ENCODE results near the gene XRCC5. TPM values are rescaled to one million over a fixed set of nuclear protein-coding genes. Genes with fewer than 3 reads are reported as not detected.

Gene XRCC5
- total RNA-seq, 4 donors from 2014 or later: 113 to 149 (median 137) TPM

DNA sequence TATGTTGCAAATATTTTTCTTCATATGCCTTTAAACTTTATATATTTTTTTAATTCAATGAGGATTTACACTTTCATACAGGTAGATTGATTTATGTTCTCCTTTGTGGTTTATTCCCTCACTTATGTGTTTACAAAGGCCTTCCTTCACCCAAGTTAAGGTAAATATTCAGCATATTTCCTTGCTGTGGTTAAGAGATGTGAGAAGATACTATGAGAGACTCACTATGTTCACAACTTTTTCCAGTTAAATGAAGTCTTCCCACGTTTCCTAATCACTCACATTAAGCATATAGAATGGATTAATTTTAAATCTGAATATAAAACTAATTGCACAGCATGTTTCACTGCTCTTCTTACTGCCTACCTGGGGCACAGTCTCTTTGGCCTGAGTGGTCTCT, 28.1 kb upstream of the XRCC5 start:
- H3K27ac ChIP-seq (replicated peaks in 1 of 4): peak overlapping the region; percentile 38 to 65 (median 58)
- peaks cover 0 to 3% (median 0%) of the 10 kb centered on the region in 4 donors for H3K36me3 ChIP-seq
- DNase-seq (ENCODE audit: extremely low spot score): no peak
- WGBS: 28% methylated on average over 1 of the region's 1 CpG
- intact Hi-C loops (cut with DNase I): no loop called here
- peaks cover 11 to 23% (median 20%) of the 10 kb centered on the region in 4 donors for H3K4me1 ChIP-seq
- no peaks in the 10 kb centered on the region for H3K27me3 ChIP-seq
- peaks cover 0 to 3% (median 0%) of the 10 kb centered on the region in 4 donors for H3K9me3 ChIP-seq
- TF ChIP-seq, protein P1, sequence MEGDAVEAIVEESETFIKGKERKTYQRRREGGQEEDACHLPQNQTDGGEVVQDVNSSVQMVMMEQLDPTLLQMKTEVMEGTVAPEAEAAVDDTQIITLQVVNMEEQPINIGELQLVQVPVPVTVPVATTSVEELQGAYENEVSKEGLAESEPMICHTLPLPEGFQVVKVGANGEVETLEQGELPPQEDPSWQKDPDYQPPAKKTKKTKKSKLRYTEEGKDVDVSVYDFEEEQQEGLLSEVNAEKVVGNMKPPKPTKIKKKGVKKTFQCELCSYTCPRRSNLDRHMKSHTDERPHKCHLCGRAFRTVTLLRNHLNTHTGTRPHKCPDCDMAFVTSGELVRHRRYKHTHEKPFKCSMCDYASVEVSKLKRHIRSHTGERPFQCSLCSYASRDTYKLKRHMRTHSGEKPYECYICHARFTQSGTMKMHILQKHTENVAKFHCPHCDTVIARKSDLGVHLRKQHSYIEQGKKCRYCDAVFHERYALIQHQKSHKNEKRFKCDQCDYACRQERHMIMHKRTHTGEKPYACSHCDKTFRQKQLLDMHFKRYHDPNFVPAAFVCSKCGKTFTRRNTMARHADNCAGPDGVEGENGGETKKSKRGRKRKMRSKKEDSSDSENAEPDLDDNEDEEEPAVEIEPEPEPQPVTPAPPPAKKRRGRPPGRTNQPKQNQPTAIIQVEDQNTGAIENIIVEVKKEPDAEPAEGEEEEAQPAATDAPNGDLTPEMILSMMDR (IDR thresholded peaks at IDR 0.05): no peak
- TF ChIP-seq POLR2A (IDR thresholded peaks at IDR 0.05; ENCODE audit: low read depth) (no peak), POLR2AphosphoS5 (IDR thresholded peaks at IDR 0.05) (no peak), EP300 (IDR thresholded peaks at IDR 0.05) (no peak)
- peak overlapping the region; percentile 64 to 75 (median 68) for H3K4me3 ChIP-seq

DNA sequence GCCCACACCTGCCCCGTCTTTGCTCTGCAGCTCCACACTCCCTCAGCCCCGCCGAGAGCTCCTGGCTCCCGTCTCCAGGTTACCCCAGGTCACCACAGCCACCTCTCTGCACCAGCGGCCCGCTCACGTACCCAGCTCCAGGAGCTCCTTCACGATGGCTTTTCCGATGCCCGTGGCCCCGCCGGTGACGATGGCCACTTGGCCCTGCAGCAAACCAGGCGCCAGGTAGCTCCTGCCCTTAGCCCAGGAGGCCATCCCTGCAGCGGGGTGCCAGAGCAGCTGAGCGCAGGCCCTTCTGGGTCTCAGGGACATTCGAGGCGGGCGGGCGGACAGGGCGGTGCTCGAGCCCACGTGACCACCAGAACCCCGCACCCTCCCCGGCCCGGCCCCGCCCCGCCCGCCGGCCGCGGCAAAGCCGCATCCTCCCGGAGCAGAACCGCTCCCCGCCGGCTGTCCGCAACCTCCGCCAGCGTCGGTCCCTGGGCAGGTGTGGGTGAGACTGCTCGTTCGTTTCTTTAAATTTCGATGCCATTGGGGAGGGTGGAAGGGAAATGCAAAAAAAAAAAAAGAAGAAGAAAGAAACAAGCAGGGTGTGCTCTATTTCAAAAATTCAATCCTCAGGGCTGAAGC, 27.5 kb upstream of the XRCC5 start, which contains the start of the genes PECR and TMEM169:
Gene PECR (minus strand): TSS at position 323 of the 630 bp plus-strand sequence. CDS start 68 bp downstream, at position 255.
Gene TMEM169 (plus strand): TSS at position 433 of the 630 bp plus-strand sequence. CDS start 14,045 bp downstream, outside the sequence.
- 2% methylated on average over 26 of the region's 44 CpGs for WGBS
- peaks cover 11 to 23% (median 20%) of the 10 kb centered on the region in 4 donors for H3K4me1 ChIP-seq
- peak within 1 kb of the TSS; percentile 38 to 65 (median 58) for H3K27ac ChIP-seq (replicated peaks in 1 of 4)
- no peaks in the 10 kb centered on the region for H3K36me3 ChIP-seq
- H3K27me3 ChIP-seq: no peaks in the 10 kb centered on the region
- intact Hi-C loops (cut with DNase I): no loop called here
- H3K4me3 ChIP-seq: peak within 1 kb of the TSS; percentile 64 to 75 (median 68)
- peaks cover 0 to 3% (median 0%) of the 10 kb centered on the region in 4 donors for H3K9me3 ChIP-seq
- TF ChIP-seq EP300 (IDR thresholded peaks at IDR 0.05) (no peak), POLR2A (IDR thresholded peaks at IDR 0.05; ENCODE audit: low read depth) (no peak), POLR2AphosphoS5 (IDR thresholded peaks at IDR 0.05) (peak; percentile 53 to 56)
- TF ChIP-seq, protein P1 (IDR thresholded peaks at IDR 0.05): peak in 1 of 3 experiments; percentile 15
- DNase-seq (ENCODE audit: extremely low spot score): no peak

DNA sequence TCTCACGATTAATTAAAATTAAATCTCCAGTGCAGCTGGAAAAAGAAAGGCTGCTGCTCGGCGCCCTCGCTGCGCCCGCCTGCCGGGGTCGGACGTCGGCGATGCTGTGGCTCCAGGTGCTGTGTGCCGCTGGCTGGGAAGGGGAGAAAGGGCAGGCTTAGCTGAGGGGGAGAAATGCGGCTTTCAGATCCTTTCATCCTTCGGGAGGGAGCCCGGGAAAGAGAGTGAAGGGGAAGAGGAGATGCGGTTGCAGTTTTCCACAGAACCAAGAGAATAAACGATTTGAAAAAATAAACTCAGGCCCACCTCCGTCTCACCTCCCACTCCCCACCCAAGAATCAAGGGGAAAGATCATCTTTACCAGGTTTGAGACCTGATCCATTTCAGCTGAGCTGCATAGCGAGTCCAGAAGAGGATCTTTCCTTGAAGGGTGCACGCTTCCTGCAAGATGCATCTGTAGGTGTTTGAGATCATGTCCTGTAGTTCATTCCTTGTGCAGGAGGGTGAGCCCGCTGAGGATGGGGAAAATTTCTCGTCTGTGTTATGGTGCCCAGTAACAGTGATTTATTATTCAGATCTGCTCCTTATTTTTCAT, 26.9 kb upstream of the XRCC5 start:
- H3K36me3 ChIP-seq: no peaks in the 10 kb centered on the region
- H3K27me3 ChIP-seq: no peaks in the 10 kb centered on the region
- peaks cover 11 to 23% (median 20%) of the 10 kb centered on the region in 4 donors for H3K4me1 ChIP-seq
- no peak for DNase-seq (ENCODE audit: extremely low spot score)
- peak overlapping the region; percentile 38 to 65 (median 58) for H3K27ac ChIP-seq (replicated peaks in 1 of 4)
- peak overlapping the region; percentile 64 to 75 (median 68) for H3K4me3 ChIP-seq
- WGBS: 11% methylated on average over 21 of the region's 22 CpGs
- TF ChIP-seq EP300 (IDR thresholded peaks at IDR 0.05) (no peak), POLR2A (IDR thresholded peaks at IDR 0.05; ENCODE audit: low read depth) (no peak), POLR2AphosphoS5 (IDR thresholded peaks at IDR 0.05) (no peak)
- TF ChIP-seq, protein P1 (IDR thresholded peaks at IDR 0.05): no peak
- H3K9me3 ChIP-seq: peaks cover 0 to 3% (median 0%) of the 10 kb centered on the region in 4 donors
- intact Hi-C loops (cut with DNase I): no loop called here

DNA sequence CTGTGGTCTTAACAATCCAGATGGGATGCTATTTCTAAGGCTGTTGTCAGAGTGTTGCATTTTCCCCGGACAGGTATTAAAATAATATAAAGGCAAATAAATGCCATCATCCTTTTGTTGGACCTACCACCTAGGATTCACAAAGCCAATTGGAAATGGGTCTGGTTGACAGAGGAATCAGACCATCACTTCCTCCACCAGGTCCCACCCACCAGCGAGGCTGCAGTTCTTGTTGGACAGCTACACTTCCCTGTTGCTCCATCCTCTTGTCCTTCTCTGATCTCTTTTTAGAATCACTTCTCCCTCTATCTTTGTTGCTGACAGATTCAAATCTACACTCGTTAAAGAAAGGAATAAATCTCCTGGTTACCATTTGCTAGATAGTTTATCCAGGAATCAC, 26.3 kb upstream of the XRCC5 start:
- Histone ChIP-seq H3K4me3 (no peak overlapping the region), H3K27me3 (no peaks in the 10 kb centered on the region), H3K36me3 (no peaks in the 10 kb centered on the region), H3K4me1 (peaks cover 11 to 23% (median 20%) of the 10 kb centered on the region in 4 donors), H3K9me3 (peaks cover 0 to 3% (median 0%) of the 10 kb centered on the region in 4 donors), H3K27ac (replicated peaks in 1 of 4) (no peak overlapping the region)
- TF ChIP-seq POLR2AphosphoS5 (IDR thresholded peaks at IDR 0.05) (no peak), EP300 (IDR thresholded peaks at IDR 0.05) (no peak), POLR2A (IDR thresholded peaks at IDR 0.05; ENCODE audit: low read depth) (no peak)
- TF ChIP-seq, protein P1 (IDR thresholded peaks at IDR 0.05): no peak
- no peak for DNase-seq (ENCODE audit: extremely low spot score)
- intact Hi-C loops (cut with DNase I): no loop called here
- WGBS: 77% methylated on average over 3 of the region's 3 CpGs
